Measurements from ENCODE around the gene MAP3K6.

The MAP3K6 gene

DNA sequence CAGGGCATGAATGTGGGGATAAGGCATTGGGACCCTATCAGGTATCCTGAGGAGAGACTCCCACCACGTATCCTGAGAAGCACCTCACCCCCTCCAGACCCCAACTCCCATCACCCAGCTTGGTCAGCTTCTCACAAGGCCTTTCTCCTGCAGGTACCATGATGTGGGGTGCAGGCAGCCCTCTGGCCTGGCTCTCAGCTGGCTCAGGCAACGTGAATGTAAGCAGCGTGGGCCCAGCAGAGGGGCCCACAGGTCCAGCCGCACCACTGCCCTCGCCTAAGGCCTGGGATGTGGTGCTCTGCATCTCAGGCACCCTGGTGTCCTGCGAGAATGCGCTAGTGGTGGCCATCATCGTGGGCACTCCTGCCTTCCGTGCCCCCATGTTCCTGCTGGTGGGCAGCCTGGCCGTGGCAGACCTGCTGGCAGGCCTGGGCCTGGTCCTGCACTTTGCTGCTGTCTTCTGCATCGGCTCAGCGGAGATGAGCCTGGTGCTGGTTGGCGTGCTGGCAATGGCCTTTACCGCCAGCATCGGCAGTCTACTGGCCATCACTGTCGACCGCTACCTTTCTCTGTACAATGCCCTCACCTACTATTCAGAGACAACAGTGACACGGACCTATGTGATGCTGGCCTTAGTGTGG is 27.0 kb upstream of the MAP3K6 start:
- Histone ChIP-seq H3K4me2 (ENCODE audit: low read depth, low read length) (no peak overlapping the region), H3K4me1 (ENCODE audit: low read length) (peaks cover 7% of the 10 kb centered on the region), H3K9me2 (replicated peaks; ENCODE audit: insufficient read depth, low read length) (no peaks in the 10 kb centered on the region), H3K27me3 (replicated peaks; ENCODE audit: insufficient read depth, low read length) (peaks cover 21% of the 10 kb centered on the region; the same call in 1 of the 2 replicates), H3F3A (ENCODE audit: insufficient read depth, low read length) (no peaks in the 10 kb centered on the region), H3K27ac (ENCODE audit: low read length) (no peak overlapping the region), H3K36me3 (replicated peaks; ENCODE audit: insufficient read depth, low read length) (no peaks in the 10 kb centered on the region), H4K20me1 (ENCODE audit: insufficient read depth, low read length) (no peaks in the 10 kb centered on the region), H3K4me3 (ENCODE audit: low read length) (no peak overlapping the region), H2AFZ (ENCODE audit: low read length) (no peak overlapping the region), H3K9ac (ENCODE audit: low read length) (no peak overlapping the region), H3K9me3 (replicated peaks; ENCODE audit: insufficient read depth, low read length) (no peaks in the 10 kb centered on the region), H3K79me2 (ENCODE audit: low read length) (no peaks in the 10 kb centered on the region)
- TF ChIP-seq EZH2 (optimal IDR thresholded peaks at IDR 0.05; ENCODE audit: low read depth, low read length) (no peak), EZH2phosphoT487 (IDR thresholded peaks at IDR 0.05; ENCODE audit: low read length) (no peak)
- TF ChIP-seq, protein P1, sequence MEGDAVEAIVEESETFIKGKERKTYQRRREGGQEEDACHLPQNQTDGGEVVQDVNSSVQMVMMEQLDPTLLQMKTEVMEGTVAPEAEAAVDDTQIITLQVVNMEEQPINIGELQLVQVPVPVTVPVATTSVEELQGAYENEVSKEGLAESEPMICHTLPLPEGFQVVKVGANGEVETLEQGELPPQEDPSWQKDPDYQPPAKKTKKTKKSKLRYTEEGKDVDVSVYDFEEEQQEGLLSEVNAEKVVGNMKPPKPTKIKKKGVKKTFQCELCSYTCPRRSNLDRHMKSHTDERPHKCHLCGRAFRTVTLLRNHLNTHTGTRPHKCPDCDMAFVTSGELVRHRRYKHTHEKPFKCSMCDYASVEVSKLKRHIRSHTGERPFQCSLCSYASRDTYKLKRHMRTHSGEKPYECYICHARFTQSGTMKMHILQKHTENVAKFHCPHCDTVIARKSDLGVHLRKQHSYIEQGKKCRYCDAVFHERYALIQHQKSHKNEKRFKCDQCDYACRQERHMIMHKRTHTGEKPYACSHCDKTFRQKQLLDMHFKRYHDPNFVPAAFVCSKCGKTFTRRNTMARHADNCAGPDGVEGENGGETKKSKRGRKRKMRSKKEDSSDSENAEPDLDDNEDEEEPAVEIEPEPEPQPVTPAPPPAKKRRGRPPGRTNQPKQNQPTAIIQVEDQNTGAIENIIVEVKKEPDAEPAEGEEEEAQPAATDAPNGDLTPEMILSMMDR (IDR thresholded peaks at IDR 0.05; ENCODE audit: low read length) = no peak
- no peak for DNase-seq

DNA sequence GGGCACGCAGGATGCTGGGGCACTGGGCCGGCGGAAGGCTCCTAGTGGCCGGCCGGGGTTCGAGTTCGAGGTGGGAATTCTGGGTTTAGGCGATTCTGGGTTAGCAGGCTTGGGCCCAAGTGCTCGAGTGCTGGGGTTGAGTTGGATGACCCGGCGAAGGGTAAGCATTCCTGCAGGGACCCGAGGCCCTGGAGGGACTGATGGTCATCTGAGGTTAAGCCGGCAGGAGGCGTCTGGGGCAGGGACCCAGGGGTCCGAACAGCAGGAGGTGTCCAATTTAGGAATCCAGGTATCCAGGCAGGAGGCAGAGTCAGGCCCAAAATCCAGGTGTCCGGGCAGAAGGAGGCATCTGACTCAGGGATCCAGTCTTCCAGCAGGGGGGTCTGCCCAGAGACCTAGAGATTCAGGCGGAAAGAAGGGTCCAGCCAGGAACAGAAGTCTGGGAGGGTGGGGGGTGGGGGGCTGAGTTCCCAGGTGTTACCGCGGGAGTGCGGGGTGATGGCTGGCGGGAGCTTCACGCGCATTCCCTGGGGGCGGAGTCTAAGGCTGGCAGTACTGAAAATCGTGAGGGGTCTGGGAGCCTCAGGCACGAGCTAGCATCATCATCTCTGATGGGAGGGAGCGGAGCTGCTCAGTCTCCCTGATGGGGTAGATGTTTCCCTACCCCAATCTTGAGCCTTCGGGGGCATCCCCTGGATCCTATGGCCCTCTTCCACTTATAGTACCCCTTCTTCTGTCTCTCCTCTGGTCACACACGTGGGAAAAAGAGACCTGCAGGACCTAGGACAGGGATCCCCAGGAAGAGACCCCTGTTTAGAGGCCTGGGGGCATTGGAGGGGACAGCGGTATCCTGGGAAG is 26.2 kb upstream of the MAP3K6 start:
- H3K36me3 ChIP-seq (replicated peaks; ENCODE audit: insufficient read depth, low read length) = no peaks in the 10 kb centered on the region
- H3K9ac ChIP-seq (ENCODE audit: low read length) = peak overlapping the region; percentile 73
- no peaks in the 10 kb centered on the region for H3K9me2 ChIP-seq (replicated peaks; ENCODE audit: insufficient read depth, low read length)
- no peak for DNase-seq
- H3F3A ChIP-seq (ENCODE audit: insufficient read depth, low read length) = no peaks in the 10 kb centered on the region
- no peak overlapping the region for H3K27ac ChIP-seq (ENCODE audit: low read length)
- H2AFZ ChIP-seq (ENCODE audit: low read length) = peak overlapping the region; percentile 76
- H3K4me3 ChIP-seq (ENCODE audit: low read length) = peak overlapping the region; percentile 70
- H3K27me3 ChIP-seq (replicated peaks; ENCODE audit: insufficient read depth, low read length) = peaks cover 21% of the 10 kb centered on the region; the same call in 1 of the 2 replicates
- H4K20me1 ChIP-seq (ENCODE audit: insufficient read depth, low read length) = no peaks in the 10 kb centered on the region
- H3K9me3 ChIP-seq (replicated peaks; ENCODE audit: insufficient read depth, low read length) = no peaks in the 10 kb centered on the region
- no peaks in the 10 kb centered on the region for H3K79me2 ChIP-seq (ENCODE audit: low read length)
- TF ChIP-seq, protein P1 (IDR thresholded peaks at IDR 0.05; ENCODE audit: low read length) = peak; percentile 35
- TF ChIP-seq EZH2phosphoT487 (IDR thresholded peaks at IDR 0.05; ENCODE audit: low read length) (no peak), EZH2 (optimal IDR thresholded peaks at IDR 0.05; ENCODE audit: low read depth, low read length) (no peak)
- peak overlapping the region; percentile 90 for H3K4me2 ChIP-seq (ENCODE audit: low read depth, low read length)
- peaks cover 7% of the 10 kb centered on the region for H3K4me1 ChIP-seq (ENCODE audit: low read length)

DNA sequence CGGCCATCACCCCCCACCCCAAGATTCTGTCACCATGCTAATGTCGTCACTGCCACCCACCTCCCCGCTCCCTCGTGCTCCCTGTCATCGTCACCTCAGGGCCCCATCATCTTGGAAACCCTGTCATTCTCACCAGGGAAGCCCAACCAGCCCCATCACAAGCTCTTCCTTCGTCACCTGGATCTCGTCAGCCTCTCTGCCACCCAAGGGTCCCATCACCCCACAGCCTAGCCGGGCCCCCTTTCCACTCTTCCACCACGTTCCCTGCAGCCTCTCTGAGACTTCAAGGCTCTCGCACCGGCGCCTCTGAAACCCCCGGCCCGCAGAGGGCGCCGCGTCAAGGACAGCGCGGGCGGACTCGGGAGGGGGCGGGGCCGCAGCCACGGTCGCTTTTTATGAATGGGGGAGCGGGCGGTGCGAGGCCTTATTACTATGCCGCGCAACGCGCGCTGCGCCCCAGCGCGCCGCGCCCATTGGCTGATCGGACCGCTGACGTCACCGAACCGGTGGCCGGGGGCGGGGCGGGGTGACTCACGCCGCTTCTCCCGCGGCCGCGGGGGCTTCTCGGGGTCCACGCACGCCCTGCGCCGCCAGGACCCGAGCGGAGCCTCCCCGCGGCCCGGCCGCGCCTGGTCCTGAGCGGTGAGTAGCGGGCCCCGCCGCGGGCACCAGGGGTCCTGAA is 25.5 kb upstream of the MAP3K6 start, which contains the start of gene GPR3:
Gene GPR3 (plus strand): TSS at position 527 of the 682 bp plus-strand sequence. CDS start 1,177 bp downstream, outside the sequence.
- no peak within 1 kb of the TSS for H3K27ac ChIP-seq (ENCODE audit: low read length)
- peaks cover 7% of the 10 kb centered on the region for H3K4me1 ChIP-seq (ENCODE audit: low read length)
- no peaks in the 10 kb centered on the region for H3K79me2 ChIP-seq (ENCODE audit: low read length)
- no peaks in the 10 kb centered on the region for H4K20me1 ChIP-seq (ENCODE audit: insufficient read depth, low read length)
- peak within 1 kb of the TSS; percentile 70 for H3K4me3 ChIP-seq (ENCODE audit: low read length)
- no peaks in the 10 kb centered on the region for H3K9me3 ChIP-seq (replicated peaks; ENCODE audit: insufficient read depth, low read length)
- no peaks in the 10 kb centered on the region for H3K36me3 ChIP-seq (replicated peaks; ENCODE audit: insufficient read depth, low read length)
- no peaks in the 10 kb centered on the region for H3F3A ChIP-seq (ENCODE audit: insufficient read depth, low read length)
- DNase-seq = peak; percentile 89
- TF ChIP-seq, protein P1 (IDR thresholded peaks at IDR 0.05; ENCODE audit: low read length) = peak; percentile 52
- TF ChIP-seq EZH2phosphoT487 (IDR thresholded peaks at IDR 0.05; ENCODE audit: low read length) = no peak
- no peak for TF ChIP-seq EZH2 (optimal IDR thresholded peaks at IDR 0.05; ENCODE audit: low read depth, low read length)
- H3K9me2 ChIP-seq (replicated peaks; ENCODE audit: insufficient read depth, low read length) = no peaks in the 10 kb centered on the region
- H3K4me2 ChIP-seq (ENCODE audit: low read depth, low read length) = peak within 1 kb of the TSS; percentile 90
- peak within 1 kb of the TSS; percentile 76 for H2AFZ ChIP-seq (ENCODE audit: low read length)
- H3K27me3 ChIP-seq (replicated peaks; ENCODE audit: insufficient read depth, low read length) = peaks cover 21% of the 10 kb centered on the region; the same call in 1 of the 2 replicates
- H3K9ac ChIP-seq (ENCODE audit: low read length) = peak within 1 kb of the TSS; percentile 73

Data from MM.1S (cell line).